ENCODE results near the gene PCGF3. TPM values are rescaled to one million over a fixed set of nuclear protein-coding genes. Genes with fewer than 3 reads are reported as not detected.
"Not testable (repeated sequence)": the region's sequence is repeated elsewhere in the genome, so short reads cannot be mapped to it uniquely, and the experiment has no call there.

Gene PCGF3
- total RNA-seq, 1 donor from 2014 or later = 23.0 TPM

- Histone ChIP-seq H3K9ac (ENCODE audit: low read depth in 1 of 3, low read length in 3 of 3) (no peak overlapping the region), H3K4me3 (ENCODE audit: low read length in 3 of 3) (no peak overlapping the region), H3K36me3 (ENCODE audit: control insufficient read depth in 3 of 3, insufficient read depth in 3 of 3, low read length in 3 of 3) (peaks cover 17 to 34% (median 29%) of the 10 kb centered on the region in 3 donors), H3K27me3 (ENCODE audit: control insufficient read depth in 3 of 3, insufficient read depth in 3 of 3, low read length in 3 of 3) (no peaks in the 10 kb centered on the region), H3K27ac (ENCODE audit: low read depth, low read length) (no peak overlapping the region), H3K9me3 (ENCODE audit: control insufficient read depth in 3 of 3, low read length in 3 of 3) (no peaks in the 10 kb centered on the region), H3K4me1 (ENCODE audit: control insufficient read depth in 3 of 3, insufficient read depth in 3 of 3, low read length in 3 of 3) (peaks cover 27 to 42% (median 40%) of the 10 kb centered on the region in 3 donors)
These were observed 72.1 kb downstream of the PCGF3 start for GRCh38 chr4:777520-778262.

GRCh38 chr4:779555-779954, 73.9 kb downstream of the PCGF3 start:
- Histone ChIP-seq H3K9ac (ENCODE audit: low read depth in 1 of 3, low read length in 3 of 3) (no peak overlapping the region), H3K27me3 (ENCODE audit: control insufficient read depth in 3 of 3, insufficient read depth in 3 of 3, low read length in 3 of 3) (peaks cover 0 to 4% (median 4%) of the 10 kb centered on the region in 3 donors), H3K9me3 (ENCODE audit: control insufficient read depth in 3 of 3, low read length in 3 of 3) (no peaks in the 10 kb centered on the region), H3K36me3 (ENCODE audit: control insufficient read depth in 3 of 3, insufficient read depth in 3 of 3, low read length in 3 of 3) (peaks cover 14 to 32% (median 26%) of the 10 kb centered on the region in 3 donors), H3K4me3 (ENCODE audit: low read length in 3 of 3) (no peak overlapping the region), H3K4me1 (ENCODE audit: control insufficient read depth in 3 of 3, insufficient read depth in 3 of 3, low read length in 3 of 3) (peaks cover 20 to 34% (median 30%) of the 10 kb centered on the region in 3 donors), H3K27ac (ENCODE audit: low read depth, low read length) (no peak overlapping the region)

GRCh38 chr4:780255-780654, 74.6 kb downstream of the PCGF3 start:
- H3K9ac ChIP-seq (ENCODE audit: low read depth in 1 of 3, low read length in 3 of 3) = peak overlapping the region in 2 of 3 donors; percentile 92 to 98
- peak overlapping the region; percentile 85 to 96 (median 87) for H3K4me3 ChIP-seq (ENCODE audit: low read length in 3 of 3)
- peaks cover 6 to 11% (median 11%) of the 10 kb centered on the region in 3 donors for H3K27me3 ChIP-seq (ENCODE audit: control insufficient read depth in 3 of 3, insufficient read depth in 3 of 3, low read length in 3 of 3)
- H3K36me3 ChIP-seq (ENCODE audit: control insufficient read depth in 3 of 3, insufficient read depth in 3 of 3, low read length in 3 of 3) = peaks cover 13 to 29% (median 24%) of the 10 kb centered on the region in 3 donors
- H3K4me1 ChIP-seq (ENCODE audit: control insufficient read depth in 3 of 3, insufficient read depth in 3 of 3, low read length in 3 of 3) = peaks cover 22 to 30% (median 28%) of the 10 kb centered on the region in 3 donors
- not testable (repeated sequence) for H3K9me3 ChIP-seq (ENCODE audit: control insufficient read depth in 3 of 3, low read length in 3 of 3); H3K27ac ChIP-seq (ENCODE audit: low read depth, low read length)

- peaks cover 7 to 24% (median 19%) of the 10 kb centered on the region in 3 donors for H3K36me3 ChIP-seq (ENCODE audit: control insufficient read depth in 3 of 3, insufficient read depth in 3 of 3, low read length in 3 of 3)
- peak overlapping the region; percentile 92 to 98 (median 92) for H3K9ac ChIP-seq (ENCODE audit: low read depth in 1 of 3, low read length in 3 of 3)
- peaks cover 25 to 30% (median 28%) of the 10 kb centered on the region in 3 donors for H3K4me1 ChIP-seq (ENCODE audit: control insufficient read depth in 3 of 3, insufficient read depth in 3 of 3, low read length in 3 of 3)
- H3K27ac ChIP-seq (ENCODE audit: low read depth, low read length) = peak overlapping the region; percentile 82
- H3K9me3 ChIP-seq (ENCODE audit: control insufficient read depth in 3 of 3, low read length in 3 of 3) = no peaks in the 10 kb centered on the region
- H3K4me3 ChIP-seq (ENCODE audit: low read length in 3 of 3) = peak overlapping the region; percentile 85 to 96 (median 87)
- peaks cover 8 to 14% (median 14%) of the 10 kb centered on the region in 3 donors for H3K27me3 ChIP-seq (ENCODE audit: control insufficient read depth in 3 of 3, insufficient read depth in 3 of 3, low read length in 3 of 3)
These were observed 75.3 kb downstream of the PCGF3 start for GRCh38 chr4:780716-781492.

GRCh38 chr4:781493-782216, 76.0 kb downstream of the PCGF3 start:
- Histone ChIP-seq H3K9ac (ENCODE audit: low read depth in 1 of 3, low read length in 3 of 3) (peak overlapping the region; percentile 92 to 98 (median 92)), H3K9me3 (ENCODE audit: control insufficient read depth in 3 of 3, low read length in 3 of 3) (no peaks in the 10 kb centered on the region), H3K36me3 (ENCODE audit: control insufficient read depth in 3 of 3, insufficient read depth in 3 of 3, low read length in 3 of 3) (peaks cover 6 to 24% (median 17%) of the 10 kb centered on the region in 3 donors), H3K27ac (ENCODE audit: low read depth, low read length) (peak overlapping the region; percentile 93), H3K4me1 (ENCODE audit: control insufficient read depth in 3 of 3, insufficient read depth in 3 of 3, low read length in 3 of 3) (peaks cover 25 to 30% (median 26%) of the 10 kb centered on the region in 3 donors), H3K4me3 (ENCODE audit: low read length in 3 of 3) (peak overlapping the region; percentile 85 to 96 (median 91)), H3K27me3 (ENCODE audit: control insufficient read depth in 3 of 3, insufficient read depth in 3 of 3, low read length in 3 of 3) (peaks cover 8 to 14% (median 14%) of the 10 kb centered on the region in 3 donors)

GRCh38 chr4:784401-785331, 79.0 kb downstream of the PCGF3 start:
- Histone ChIP-seq H3K4me1 (ENCODE audit: control insufficient read depth in 3 of 3, insufficient read depth in 3 of 3, low read length in 3 of 3) (peaks cover 22 to 32% (median 24%) of the 10 kb centered on the region in 3 donors), H3K9ac (ENCODE audit: low read depth in 1 of 3, low read length in 3 of 3) (no peak overlapping the region), H3K4me3 (ENCODE audit: low read length in 3 of 3) (no peak overlapping the region), H3K27ac (ENCODE audit: low read depth, low read length) (no peak overlapping the region), H3K9me3 (ENCODE audit: control insufficient read depth in 3 of 3, low read length in 3 of 3) (no peaks in the 10 kb centered on the region), H3K36me3 (ENCODE audit: control insufficient read depth in 3 of 3, insufficient read depth in 3 of 3, low read length in 3 of 3) (peaks cover 2 to 3% (median 2%) of the 10 kb centered on the region in 3 donors), H3K27me3 (ENCODE audit: control insufficient read depth in 3 of 3, insufficient read depth in 3 of 3, low read length in 3 of 3) (peaks cover 27 to 38% (median 31%) of the 10 kb centered on the region in 3 donors)

GRCh38 chr4:785332-786073, 79.9 kb downstream of the PCGF3 start:
- Histone ChIP-seq H3K9me3 (ENCODE audit: control insufficient read depth in 3 of 3, low read length in 3 of 3) (no peaks in the 10 kb centered on the region), H3K4me1 (ENCODE audit: control insufficient read depth in 3 of 3, insufficient read depth in 3 of 3, low read length in 3 of 3) (peaks cover 14 to 24% (median 16%) of the 10 kb centered on the region in 3 donors), H3K4me3 (ENCODE audit: low read length in 3 of 3) (no peak overlapping the region), H3K27me3 (ENCODE audit: control insufficient read depth in 3 of 3, insufficient read depth in 3 of 3, low read length in 3 of 3) (peaks cover 33 to 43% (median 36%) of the 10 kb centered on the region in 3 donors), H3K36me3 (ENCODE audit: control insufficient read depth in 3 of 3, insufficient read depth in 3 of 3, low read length in 3 of 3) (peaks cover 0 to 2% (median 0%) of the 10 kb centered on the region in 3 donors), H3K9ac (ENCODE audit: low read depth in 1 of 3, low read length in 3 of 3) (no peak overlapping the region), H3K27ac (ENCODE audit: low read depth, low read length) (peak overlapping the region; percentile 72)

- Histone ChIP-seq H3K27me3 (ENCODE audit: control insufficient read depth in 3 of 3, insufficient read depth in 3 of 3, low read length in 3 of 3) (peaks cover 36 to 45% (median 38%) of the 10 kb centered on the region in 3 donors), H3K27ac (ENCODE audit: low read depth, low read length) (peak overlapping the region; percentile 72), H3K9me3 (ENCODE audit: control insufficient read depth in 3 of 3, low read length in 3 of 3) (no peaks in the 10 kb centered on the region), H3K9ac (ENCODE audit: low read depth in 1 of 3, low read length in 3 of 3) (peak overlapping the region in 1 of 3 donors; percentile 33), H3K4me3 (ENCODE audit: low read length in 3 of 3) (no peak overlapping the region), H3K36me3 (ENCODE audit: control insufficient read depth in 3 of 3, insufficient read depth in 3 of 3, low read length in 3 of 3) (peaks cover 0 to 2% (median 0%) of the 10 kb centered on the region in 3 donors), H3K4me1 (ENCODE audit: control insufficient read depth in 3 of 3, insufficient read depth in 3 of 3, low read length in 3 of 3) (peaks cover 9 to 19% (median 11%) of the 10 kb centered on the region in 3 donors)
These were observed 80.6 kb downstream of the PCGF3 start for GRCh38 chr4:786074-786741.
